Thyroid gland (tissue), 4 donors: ENCODE measurements around the gene ZNF513.

ENCODE experiments used
- POLR2A ChIP-seq, 2 donors: fragments of 450-650 bp; IDR thresholded peaks; one replicate each; pipeline ENCODE4 v1.6.1; 2017; ENCODE audit warnings: antibody characterized with exemption in 2 of 2, mild to moderate bottlenecking in 2 of 2, moderate library complexity in 1 of 2
- TF ChIP-seq, protein P1 (sequence below), 6 experiments: fragments of 200-600 bp in 3 of 6; fragments of 450-650 bp in 3 of 6; sonication (generic) in 3 of 6; IDR thresholded peaks; one replicate each; pipeline ENCODE4 v1.5.1; 2016 to 2019; ENCODE audit warnings: antibody characterized with exemption in 6 of 6, mild to moderate bottlenecking in 2 of 6, inconsistent platforms in 1 of 6, moderate library complexity in 1 of 6

DNA sequence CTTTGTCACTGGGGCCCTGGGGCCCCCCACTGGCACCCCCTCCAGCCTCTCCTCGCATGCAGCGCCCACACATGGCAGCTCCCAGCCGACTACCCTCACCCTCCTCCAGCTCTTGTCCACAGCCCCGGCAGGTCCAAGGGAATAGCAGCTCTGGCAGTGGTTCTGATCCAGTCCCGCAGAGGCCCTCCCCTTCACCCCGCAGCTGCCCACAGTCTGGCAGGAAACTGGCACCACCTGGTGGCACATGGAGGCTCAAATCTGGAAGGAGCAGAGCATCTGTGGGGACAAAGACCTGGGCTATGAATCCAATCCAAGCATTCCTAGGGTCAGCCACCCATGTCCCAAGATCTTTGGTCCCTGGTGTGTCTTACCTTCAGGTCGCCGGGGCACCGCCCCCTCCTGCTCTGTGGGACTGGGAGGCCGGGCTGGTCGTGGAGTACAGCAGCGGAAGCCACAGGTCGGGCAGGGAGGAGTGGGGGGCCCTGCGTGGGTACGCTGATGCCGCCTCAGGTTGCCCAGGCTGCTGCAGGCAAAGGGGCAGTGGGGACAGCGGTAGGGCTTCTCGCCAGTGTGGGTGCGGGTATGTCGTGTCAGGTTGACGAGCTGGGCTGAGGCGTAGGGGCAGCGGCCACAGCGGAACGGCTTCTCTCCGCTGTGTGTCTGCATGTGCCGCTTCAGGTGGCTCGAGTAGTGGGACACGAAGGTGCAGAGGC lies 2.3 kb downstream of the ZNF513 start:
- TF ChIP-seq, protein P1, sequence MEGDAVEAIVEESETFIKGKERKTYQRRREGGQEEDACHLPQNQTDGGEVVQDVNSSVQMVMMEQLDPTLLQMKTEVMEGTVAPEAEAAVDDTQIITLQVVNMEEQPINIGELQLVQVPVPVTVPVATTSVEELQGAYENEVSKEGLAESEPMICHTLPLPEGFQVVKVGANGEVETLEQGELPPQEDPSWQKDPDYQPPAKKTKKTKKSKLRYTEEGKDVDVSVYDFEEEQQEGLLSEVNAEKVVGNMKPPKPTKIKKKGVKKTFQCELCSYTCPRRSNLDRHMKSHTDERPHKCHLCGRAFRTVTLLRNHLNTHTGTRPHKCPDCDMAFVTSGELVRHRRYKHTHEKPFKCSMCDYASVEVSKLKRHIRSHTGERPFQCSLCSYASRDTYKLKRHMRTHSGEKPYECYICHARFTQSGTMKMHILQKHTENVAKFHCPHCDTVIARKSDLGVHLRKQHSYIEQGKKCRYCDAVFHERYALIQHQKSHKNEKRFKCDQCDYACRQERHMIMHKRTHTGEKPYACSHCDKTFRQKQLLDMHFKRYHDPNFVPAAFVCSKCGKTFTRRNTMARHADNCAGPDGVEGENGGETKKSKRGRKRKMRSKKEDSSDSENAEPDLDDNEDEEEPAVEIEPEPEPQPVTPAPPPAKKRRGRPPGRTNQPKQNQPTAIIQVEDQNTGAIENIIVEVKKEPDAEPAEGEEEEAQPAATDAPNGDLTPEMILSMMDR (IDR thresholded peaks at IDR 0.05), result peak in 3 of 6 experiments; percentile 21 to 45 (median 35)
- no peak for TF ChIP-seq POLR2A (IDR thresholded peaks at IDR 0.05)
